ENCODE measurements around the gene PRDM16. TPM values are rescaled to one million over a fixed set of nuclear protein-coding genes. Genes with fewer than 3 reads are reported as not detected.

The PRDM16 gene
- total RNA-seq, 1 experiment from 2014 or later: 0.17 TPM

DNA sequence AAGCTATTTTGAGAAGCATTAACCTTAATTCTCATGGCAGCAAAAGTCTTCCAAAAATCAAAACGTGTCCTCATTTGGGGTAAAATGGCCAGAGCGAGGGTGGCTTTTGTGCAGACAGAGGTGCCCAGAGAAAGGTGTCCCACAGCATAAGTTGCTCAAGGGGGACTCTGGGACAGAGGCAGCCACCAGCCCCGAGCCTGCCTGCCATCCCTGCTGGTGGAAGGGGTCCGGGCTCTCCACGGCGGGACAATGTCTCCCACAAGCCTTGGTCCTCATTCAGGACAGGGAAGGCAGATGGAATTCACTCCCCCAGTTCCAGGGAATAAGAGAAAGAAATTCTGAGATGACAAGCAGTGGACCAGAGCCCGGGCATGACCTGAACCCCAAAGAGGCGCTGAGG, 372.9 kb downstream of the PRDM16 start:
- H3K9ac ChIP-seq (ENCODE audit: extremely low read depth, insufficient read length, low read length): no peak overlapping the region
- no peak overlapping the region for H3K18ac ChIP-seq (ENCODE audit: insufficient read length, low read depth, low read length)
- no peak for DNase-seq
- H4K5ac ChIP-seq (ENCODE audit: insufficient read length, low read depth, low read length): no peak overlapping the region
- H3K9me3 Mint-ChIP-seq: no peaks in the 10 kb centered on the region
- H3K14ac ChIP-seq (ENCODE audit: insufficient read depth, low read length): no peak overlapping the region
- H4K20me1 ChIP-seq (ENCODE audit: control insufficient read depth, insufficient read depth, insufficient read length): no peaks in the 10 kb centered on the region
- H3K23ac ChIP-seq (ENCODE audit: insufficient read length, low read depth, low read length): no peak overlapping the region
- H3K27me3 Mint-ChIP-seq (ENCODE audit: low read depth): peaks cover 14% of the 10 kb centered on the region
- no peak overlapping the region for H4K91ac ChIP-seq (ENCODE audit: insufficient read length, low read depth, low read length)
- no peak overlapping the region for H2BK5ac ChIP-seq (ENCODE audit: insufficient read length, low read length)
- H3K27me3 ChIP-seq (ENCODE audit: insufficient read depth, low read length): no peaks in the 10 kb centered on the region; the same call in 1 of the 2 replicates
- H3K9me3 ChIP-seq (ENCODE audit: control insufficient read depth, low read depth, low read length): no peaks in the 10 kb centered on the region
- no peak overlapping the region for H3K4ac ChIP-seq (ENCODE audit: low read depth, low read length)
- no peak overlapping the region for H2BK15ac ChIP-seq (ENCODE audit: low read depth, low read length)
- no peak overlapping the region for H2AFZ ChIP-seq (ENCODE audit: low read length)
- H3K23me2 ChIP-seq (ENCODE audit: insufficient read length, low read depth, low read length, poor library complexity, severe bottlenecking): no peaks in the 10 kb centered on the region
- no peaks in the 10 kb centered on the region for H3K4me1 ChIP-seq (ENCODE audit: insufficient read depth, low read length)
- peaks cover 9 to 21% of the 10 kb centered on the region in 2 experiments; a peak in 3 of 4 replicates for H3K4me1 Mint-ChIP-seq
- H3K56ac ChIP-seq (ENCODE audit: insufficient read length, low read depth, low read length): no peak overlapping the region
- no peak overlapping the region for H3K4me3 Mint-ChIP-seq
- TF ChIP-seq, protein P1, sequence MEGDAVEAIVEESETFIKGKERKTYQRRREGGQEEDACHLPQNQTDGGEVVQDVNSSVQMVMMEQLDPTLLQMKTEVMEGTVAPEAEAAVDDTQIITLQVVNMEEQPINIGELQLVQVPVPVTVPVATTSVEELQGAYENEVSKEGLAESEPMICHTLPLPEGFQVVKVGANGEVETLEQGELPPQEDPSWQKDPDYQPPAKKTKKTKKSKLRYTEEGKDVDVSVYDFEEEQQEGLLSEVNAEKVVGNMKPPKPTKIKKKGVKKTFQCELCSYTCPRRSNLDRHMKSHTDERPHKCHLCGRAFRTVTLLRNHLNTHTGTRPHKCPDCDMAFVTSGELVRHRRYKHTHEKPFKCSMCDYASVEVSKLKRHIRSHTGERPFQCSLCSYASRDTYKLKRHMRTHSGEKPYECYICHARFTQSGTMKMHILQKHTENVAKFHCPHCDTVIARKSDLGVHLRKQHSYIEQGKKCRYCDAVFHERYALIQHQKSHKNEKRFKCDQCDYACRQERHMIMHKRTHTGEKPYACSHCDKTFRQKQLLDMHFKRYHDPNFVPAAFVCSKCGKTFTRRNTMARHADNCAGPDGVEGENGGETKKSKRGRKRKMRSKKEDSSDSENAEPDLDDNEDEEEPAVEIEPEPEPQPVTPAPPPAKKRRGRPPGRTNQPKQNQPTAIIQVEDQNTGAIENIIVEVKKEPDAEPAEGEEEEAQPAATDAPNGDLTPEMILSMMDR (conservative IDR thresholded peaks at IDR 0.05): no peak
- no peak overlapping the region for H3K27ac Mint-ChIP-seq
- no peak overlapping the region for H3K27ac ChIP-seq (ENCODE audit: insufficient read length, low read depth, low read length)
- H3K36me3 Mint-ChIP-seq (ENCODE audit: insufficient read depth in 1 of 3, low read depth in 3 of 3): no peaks in the 10 kb centered on the region
- no CpG with 5 or more reads among the region's 8 CpGs for WGBS (ENCODE audit: extremely low coverage, insufficient read length, low lambda C conversion rate)
- no peak overlapping the region for H2BK120ac ChIP-seq (ENCODE audit: low read depth, low read length, poor library complexity, severe bottlenecking)
- H3K79me2 ChIP-seq (ENCODE audit: insufficient read depth, low read length): no peaks in the 10 kb centered on the region
- H3K4me2 ChIP-seq (ENCODE audit: insufficient read depth, insufficient read length, low read length): no peak overlapping the region
- no peak overlapping the region for H3T11ph ChIP-seq (ENCODE audit: low read length)
- H2AK5ac ChIP-seq (ENCODE audit: insufficient read length, low read length): no peak overlapping the region
- H2BK20ac ChIP-seq (ENCODE audit: low read depth, low read length, poor library complexity, severe bottlenecking): no peak overlapping the region
- no peak overlapping the region for H2BK12ac ChIP-seq (ENCODE audit: insufficient read length, low read depth, low read length)
- no peaks in the 10 kb centered on the region for H3K79me1 ChIP-seq (ENCODE audit: insufficient read depth, low read depth, low read length, poor library complexity, severe bottlenecking)
- H4K8ac ChIP-seq (replicated peaks; ENCODE audit: insufficient read length, low read depth, low read length): no peak overlapping the region

Measured in H9 (cell line).